ENCODE results near the gene PRMT5.

DNA sequence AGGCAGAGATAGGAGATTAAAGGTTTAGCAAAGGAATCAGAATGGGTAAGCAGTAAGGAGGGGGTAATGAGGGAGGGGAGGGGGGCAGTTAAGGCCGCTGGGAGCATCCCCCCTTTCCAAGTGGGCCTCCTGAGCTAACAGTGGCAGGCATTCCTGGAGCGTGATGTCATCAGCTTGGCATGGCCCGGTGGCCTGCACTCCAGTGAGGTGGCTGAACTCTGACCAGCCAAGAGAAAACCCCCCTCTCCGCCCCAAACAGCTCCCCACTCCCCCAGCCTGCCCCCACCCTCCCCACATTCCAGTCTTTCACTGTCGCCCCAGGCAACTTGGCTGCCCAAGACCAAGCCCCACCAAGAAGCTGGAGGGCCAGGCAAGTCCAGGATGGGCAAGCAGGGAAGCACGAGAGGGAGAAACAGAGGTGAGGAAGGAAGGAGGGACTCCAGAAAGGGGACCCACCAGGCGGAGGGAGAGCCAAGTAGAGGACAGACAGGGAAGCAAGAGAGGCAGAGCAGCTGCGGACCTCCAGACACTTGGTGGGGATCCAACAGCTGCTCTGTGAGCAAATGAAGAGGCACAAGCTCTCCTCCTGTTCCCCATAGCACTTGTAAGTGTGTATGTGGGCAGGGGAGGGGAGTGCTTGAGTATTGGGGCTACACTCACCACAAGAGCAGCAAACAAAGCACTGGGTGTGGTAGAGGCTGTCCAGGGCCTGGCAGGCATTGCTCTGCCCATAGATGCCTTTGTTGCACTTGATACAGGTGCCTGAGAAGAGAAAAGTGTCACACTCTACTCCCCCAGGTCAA is 48.7 kb upstream of the PRMT5 start:
- TF ChIP-seq, protein P1, sequence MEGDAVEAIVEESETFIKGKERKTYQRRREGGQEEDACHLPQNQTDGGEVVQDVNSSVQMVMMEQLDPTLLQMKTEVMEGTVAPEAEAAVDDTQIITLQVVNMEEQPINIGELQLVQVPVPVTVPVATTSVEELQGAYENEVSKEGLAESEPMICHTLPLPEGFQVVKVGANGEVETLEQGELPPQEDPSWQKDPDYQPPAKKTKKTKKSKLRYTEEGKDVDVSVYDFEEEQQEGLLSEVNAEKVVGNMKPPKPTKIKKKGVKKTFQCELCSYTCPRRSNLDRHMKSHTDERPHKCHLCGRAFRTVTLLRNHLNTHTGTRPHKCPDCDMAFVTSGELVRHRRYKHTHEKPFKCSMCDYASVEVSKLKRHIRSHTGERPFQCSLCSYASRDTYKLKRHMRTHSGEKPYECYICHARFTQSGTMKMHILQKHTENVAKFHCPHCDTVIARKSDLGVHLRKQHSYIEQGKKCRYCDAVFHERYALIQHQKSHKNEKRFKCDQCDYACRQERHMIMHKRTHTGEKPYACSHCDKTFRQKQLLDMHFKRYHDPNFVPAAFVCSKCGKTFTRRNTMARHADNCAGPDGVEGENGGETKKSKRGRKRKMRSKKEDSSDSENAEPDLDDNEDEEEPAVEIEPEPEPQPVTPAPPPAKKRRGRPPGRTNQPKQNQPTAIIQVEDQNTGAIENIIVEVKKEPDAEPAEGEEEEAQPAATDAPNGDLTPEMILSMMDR (IDR thresholded peaks at IDR 0.05 in 8 of 11, conservative IDR thresholded peaks at IDR 0.05 in 3 of 11): no peak
- no peak for TF ChIP-seq POLR2A (IDR thresholded peaks at IDR 0.05)
- no peak for TF ChIP-seq POLR2AphosphoS5 (IDR thresholded peaks at IDR 0.05)

Data from spleen (tissue), 7 donors.